LNCAP (cell line): ENCODE measurements around the gene CNDP2.

ENCODE experiments used
- TF ChIP-seq, protein P1 (sequence below): fragments of 450-650 bp; IDR thresholded peaks from 2 replicates; pipeline ENCODE4 v1.5.1; 2017; ENCODE audit warnings: mild to moderate bottlenecking

CNDP2 gene

DNA sequence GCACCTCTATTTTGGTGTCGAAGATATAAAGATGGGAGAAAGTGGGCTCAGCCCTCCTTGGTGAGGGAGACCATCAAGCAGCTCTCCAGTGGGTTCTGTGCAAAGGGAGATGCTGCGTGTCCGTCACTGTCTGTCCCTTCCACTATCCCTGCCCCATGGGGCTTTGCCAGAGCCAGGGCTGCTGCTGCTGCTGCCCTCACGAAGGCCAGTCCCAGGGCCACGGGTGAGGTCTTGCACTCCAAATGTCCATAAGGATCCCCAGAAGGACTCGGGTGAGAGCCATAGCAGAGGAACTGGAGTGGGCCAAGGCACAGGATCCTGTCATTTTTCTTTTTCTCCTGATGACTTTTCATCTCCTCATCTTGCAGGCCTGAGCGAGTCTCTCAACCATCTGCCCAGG, 35.3 kb upstream of the CNDP2 start:
- TF ChIP-seq, protein P1, sequence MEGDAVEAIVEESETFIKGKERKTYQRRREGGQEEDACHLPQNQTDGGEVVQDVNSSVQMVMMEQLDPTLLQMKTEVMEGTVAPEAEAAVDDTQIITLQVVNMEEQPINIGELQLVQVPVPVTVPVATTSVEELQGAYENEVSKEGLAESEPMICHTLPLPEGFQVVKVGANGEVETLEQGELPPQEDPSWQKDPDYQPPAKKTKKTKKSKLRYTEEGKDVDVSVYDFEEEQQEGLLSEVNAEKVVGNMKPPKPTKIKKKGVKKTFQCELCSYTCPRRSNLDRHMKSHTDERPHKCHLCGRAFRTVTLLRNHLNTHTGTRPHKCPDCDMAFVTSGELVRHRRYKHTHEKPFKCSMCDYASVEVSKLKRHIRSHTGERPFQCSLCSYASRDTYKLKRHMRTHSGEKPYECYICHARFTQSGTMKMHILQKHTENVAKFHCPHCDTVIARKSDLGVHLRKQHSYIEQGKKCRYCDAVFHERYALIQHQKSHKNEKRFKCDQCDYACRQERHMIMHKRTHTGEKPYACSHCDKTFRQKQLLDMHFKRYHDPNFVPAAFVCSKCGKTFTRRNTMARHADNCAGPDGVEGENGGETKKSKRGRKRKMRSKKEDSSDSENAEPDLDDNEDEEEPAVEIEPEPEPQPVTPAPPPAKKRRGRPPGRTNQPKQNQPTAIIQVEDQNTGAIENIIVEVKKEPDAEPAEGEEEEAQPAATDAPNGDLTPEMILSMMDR = no peak

DNA sequence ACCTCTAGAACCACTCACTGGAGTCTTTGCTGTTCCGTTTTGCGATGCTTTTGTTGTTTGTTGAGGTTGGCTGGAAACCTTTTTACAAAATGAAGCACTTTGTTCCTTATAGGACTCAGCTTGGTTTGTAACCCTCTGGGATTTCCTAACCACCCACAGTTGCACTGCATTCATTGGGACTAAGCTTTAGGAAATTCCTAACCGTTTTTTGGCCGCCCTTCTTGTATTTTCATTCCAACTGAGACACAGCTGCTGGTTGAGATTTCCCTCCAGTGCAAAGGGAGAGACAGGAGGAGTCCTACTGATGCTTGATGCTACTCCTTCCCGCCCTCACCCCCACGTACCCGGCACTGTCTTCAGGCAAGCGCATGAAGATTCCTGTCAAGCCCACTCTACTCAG, 32.9 kb upstream of the CNDP2 start:
- TF ChIP-seq, protein P1 = no peak

DNA sequence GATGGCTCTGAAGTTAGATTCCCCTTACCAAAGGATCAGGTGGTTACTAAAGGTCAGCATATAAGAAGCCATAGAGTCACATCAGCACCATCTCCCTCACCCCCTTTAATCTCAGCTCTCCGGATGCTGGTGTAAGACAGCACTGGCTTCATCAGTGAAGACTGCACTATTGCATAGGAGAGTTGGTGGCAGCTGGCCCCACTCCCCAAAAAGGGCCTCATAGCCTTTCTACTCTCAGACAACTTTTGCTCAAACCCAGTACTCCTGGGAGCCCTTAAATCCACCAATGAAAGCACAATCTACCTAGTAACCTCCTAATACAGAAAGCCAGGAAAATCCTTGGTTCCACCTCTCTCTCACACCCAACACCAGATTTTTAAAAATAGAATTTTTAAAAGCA, 32.2 kb upstream of the CNDP2 start:
- TF ChIP-seq, protein P1 = no peak

DNA sequence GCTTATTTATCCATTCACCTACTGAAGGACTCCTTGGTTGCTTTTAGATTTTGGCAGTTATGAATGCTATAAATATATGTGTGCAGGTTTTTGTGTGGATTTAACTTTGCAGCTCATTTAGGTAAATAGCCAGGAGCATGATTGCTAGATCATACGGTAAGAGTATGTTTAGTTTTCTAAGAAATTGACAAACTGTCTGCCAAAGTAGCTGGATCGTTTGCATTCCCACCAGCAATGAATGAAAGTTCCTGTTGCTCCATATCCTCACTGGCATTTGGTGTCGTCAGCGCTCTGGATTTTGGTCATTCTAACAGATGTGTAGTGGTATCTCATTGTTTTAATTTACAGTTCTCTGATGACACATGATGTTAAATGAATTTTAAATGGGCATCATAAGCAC, 30.4 kb upstream of the CNDP2 start:
- TF ChIP-seq, protein P1 = no peak

DNA sequence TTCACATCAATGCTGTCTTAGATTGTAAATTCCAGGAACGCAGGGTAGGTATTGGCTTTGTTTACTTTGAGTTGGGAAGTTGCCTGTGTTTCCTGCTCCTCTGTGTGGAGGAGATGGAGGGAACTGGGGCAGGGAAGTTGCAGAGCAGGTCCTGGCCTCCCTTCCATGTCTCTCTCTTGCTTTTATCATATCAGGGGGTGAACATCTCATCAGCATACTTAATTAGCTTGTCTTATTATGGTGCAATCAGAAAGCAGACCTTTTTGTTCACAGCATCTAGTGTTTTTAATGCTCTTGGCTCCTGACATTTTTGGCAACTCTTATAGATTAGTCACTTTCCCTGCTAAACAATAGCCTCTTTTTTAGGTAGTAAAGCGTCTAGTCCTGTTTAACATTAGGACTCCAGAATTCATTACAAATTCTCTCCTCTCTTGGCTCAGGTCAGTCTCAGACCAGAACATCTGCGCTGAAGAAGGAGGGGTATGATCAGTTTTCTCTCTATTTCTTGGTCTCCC, 27.6 kb upstream of the CNDP2 start:
- TF ChIP-seq, protein P1 = no peak

DNA sequence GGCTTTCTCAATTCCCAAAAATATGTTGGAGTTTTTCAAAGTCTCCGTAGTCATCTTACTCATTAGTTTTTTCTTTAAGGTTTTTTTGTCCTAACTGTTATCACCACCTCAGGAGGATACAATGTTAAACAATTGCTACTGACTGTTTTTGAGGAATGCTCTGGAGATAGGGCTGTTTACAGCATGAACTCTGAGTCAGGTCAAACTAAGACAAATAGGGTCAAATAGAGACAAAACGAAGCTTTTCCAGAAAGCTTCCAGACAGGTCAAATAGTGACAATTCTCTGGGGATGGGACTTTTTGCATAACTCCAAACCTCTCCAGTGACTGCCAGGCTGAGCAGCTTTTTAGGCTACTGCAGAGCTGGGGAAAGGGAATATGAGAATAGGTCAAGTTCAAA, 23.9 kb upstream of the CNDP2 start:
- TF ChIP-seq, protein P1 = no peak

DNA sequence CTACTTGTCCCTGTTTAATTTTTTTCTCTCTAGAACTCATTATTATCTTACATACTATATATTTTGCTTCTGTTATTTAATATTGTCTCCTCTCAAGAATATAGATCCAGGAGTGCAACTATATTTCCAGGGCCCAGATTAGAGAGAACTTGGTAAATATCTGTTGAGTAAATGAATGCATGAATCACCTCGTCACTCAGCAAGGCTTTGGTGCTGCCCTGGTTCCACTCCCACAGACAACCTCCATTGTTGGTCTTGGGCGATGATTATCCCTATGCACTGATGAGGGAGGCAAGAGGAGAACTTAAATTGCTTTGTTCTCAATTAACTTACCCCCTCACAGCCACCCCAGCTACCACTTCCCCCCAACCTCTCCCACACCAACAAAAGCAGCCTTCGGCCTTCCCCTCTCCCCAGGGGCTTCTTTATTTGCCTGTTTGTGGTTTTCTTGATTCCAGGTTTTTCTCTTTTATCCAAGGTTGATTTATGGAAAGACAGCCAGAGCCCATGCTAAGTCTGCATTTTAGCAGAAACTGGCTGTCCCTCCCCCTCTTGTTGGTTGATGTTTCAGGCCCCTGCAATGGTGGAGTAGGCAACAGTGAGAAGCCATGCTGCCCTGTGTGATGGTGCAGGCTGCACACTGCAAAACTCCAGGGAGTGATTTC, 22.1 kb upstream of the CNDP2 start:
- TF ChIP-seq, protein P1 = no peak

DNA sequence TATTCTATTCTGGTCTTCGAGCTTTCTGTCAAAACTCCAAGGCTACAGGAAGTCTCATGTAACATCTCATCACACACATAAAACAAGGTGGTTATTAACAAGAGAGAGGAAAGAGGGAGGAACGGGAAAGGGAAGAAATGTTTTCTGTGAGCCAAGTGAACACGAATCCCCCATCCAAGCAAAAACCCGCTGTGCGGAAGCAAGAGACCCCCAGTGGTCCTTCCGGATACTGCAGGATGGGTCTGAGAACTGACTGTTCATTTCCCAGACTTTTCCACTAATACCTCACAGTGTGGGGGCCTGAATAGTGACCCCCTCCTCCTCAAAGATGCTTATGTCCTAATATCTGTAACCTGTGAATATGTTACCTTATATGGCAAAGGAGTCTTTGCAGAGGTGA, 20.0 kb upstream of the CNDP2 start:
- TF ChIP-seq, protein P1 = peak; percentile 44; the same call in 1 of the 2 replicates
